Endothelial cell (in vitro differentiated cells): ENCODE results near the gene SRSF3. TPM values are rescaled to one million over a fixed set of nuclear protein-coding genes. Genes with fewer than 3 reads are reported as not detected.
A peak's percentile ranks its signal among the peaks of the same experiment; 100 is the strongest.
"Not testable (repeated sequence)": the region's sequence is repeated elsewhere in the genome, so short reads cannot be mapped to it uniquely, and the experiment has no call there.

Experiments
- DNase-seq: peaks from one replicate; pipeline ENCODE4 v3.0.0; 2021; ENCODE audit warnings: low spot score
- H3K27ac Mint-ChIP-seq: one replicate; pipeline ENCODE4 v1.8.0; 2021; ENCODE audit warnings: mixed read lengths, inconsistent platforms; ENCODE audit not compliant: unreplicated experiment
- H3K27me3 Mint-ChIP-seq: one replicate; pipeline ENCODE4 v1.8.0; 2021; ENCODE audit warnings: mild to moderate bottlenecking, moderate library complexity, mixed read lengths, inconsistent platforms; ENCODE audit not compliant: unreplicated experiment
- H3K36me3 Mint-ChIP-seq: one replicate; pipeline ENCODE4 v1.8.0; 2021; ENCODE audit warnings: mild to moderate bottlenecking, low read depth, mixed read lengths, inconsistent platforms; ENCODE audit not compliant: unreplicated experiment
- H3K4me1 Mint-ChIP-seq: one replicate; pipeline ENCODE4 v1.8.0; 2021; ENCODE audit warnings: mild to moderate bottlenecking, mixed read lengths, inconsistent platforms; ENCODE audit not compliant: unreplicated experiment
- H3K4me3 Mint-ChIP-seq: one replicate; pipeline ENCODE4 v1.8.0; 2021; ENCODE audit warnings: mild to moderate bottlenecking, mixed read lengths, inconsistent platforms; ENCODE audit not compliant: unreplicated experiment
- H3K9me3 Mint-ChIP-seq: one replicate; pipeline ENCODE4 v1.8.0; 2021; ENCODE audit warnings: mixed read lengths, inconsistent platforms; ENCODE audit not compliant: unreplicated experiment
- CTCF ChIP-seq: fragments of 200-600 bp; sonication (generic); IDR thresholded peaks from one replicate; pipeline ENCODE4 v1.5.0; 2021; ENCODE audit warnings: antibody characterized with exemption; ENCODE audit not compliant: unreplicated experiment
- total RNA-seq: library from RNA; stranded (reverse); fragmentation: NEBNext Ultra II Directional; extraction: Animal tissue kit (Norgen Biotek cat#: 25700); gene quantifications from one replicate; pipeline ENCODE4 v1.2.1, GENCODE V29; 2021; ENCODE audit not compliant: unreplicated experiment

Gene SRSF3
- total RNA-seq, 1 donor from 2014 or later, result 289 TPM

- DNase-seq, result no peak
- H3K9me3 Mint-ChIP-seq, result no peaks in the 10 kb centered on the region
- H3K27me3 Mint-ChIP-seq, result peaks cover 4% of the 10 kb centered on the region
- peaks cover 2% of the 10 kb centered on the region for H3K4me1 Mint-ChIP-seq
- H3K36me3 Mint-ChIP-seq, result peaks cover 37% of the 10 kb centered on the region
- no peak for TF ChIP-seq CTCF
- H3K4me3 Mint-ChIP-seq, result peak overlapping the region; percentile 25
- peak overlapping the region; percentile 42 for H3K27ac Mint-ChIP-seq
Observed at GRCh38 chr6:36609582-36609981, 15.4 kb downstream of the SRSF3 start.

- Mint-ChIP-seq H3K27ac (peak overlapping the region; percentile 42), H3K9me3 (no peaks in the 10 kb centered on the region), H3K4me1 (peaks cover 3% of the 10 kb centered on the region), H3K36me3 (peaks cover 33% of the 10 kb centered on the region), H3K27me3 (peaks cover 4% of the 10 kb centered on the region), H3K4me3 (peak overlapping the region; percentile 25)
- DNase-seq, result no peak
- no peak for TF ChIP-seq CTCF
Observed at GRCh38 chr6:36610041-36610955, 16.1 kb downstream of the SRSF3 start.

GRCh38 chr6:36610956-36611336, 16.8 kb downstream of the SRSF3 start:
- no peak overlapping the region for H3K27ac Mint-ChIP-seq
- H3K4me3 Mint-ChIP-seq, result no peak overlapping the region
- H3K4me1 Mint-ChIP-seq, result peaks cover 6% of the 10 kb centered on the region
- peaks cover 27% of the 10 kb centered on the region for H3K36me3 Mint-ChIP-seq
- H3K9me3 Mint-ChIP-seq, result no peaks in the 10 kb centered on the region
- peaks cover 4% of the 10 kb centered on the region for H3K27me3 Mint-ChIP-seq
- no peak for TF ChIP-seq CTCF
- DNase-seq, result no peak

- not testable (repeated sequence) for H3K27me3 Mint-ChIP-seq, H3K27ac Mint-ChIP-seq, H3K9me3 Mint-ChIP-seq, DNase-seq, H3K4me1 Mint-ChIP-seq, H3K4me3 Mint-ChIP-seq
- H3K36me3 Mint-ChIP-seq, result peaks cover 25% of the 10 kb centered on the region
Observed at GRCh38 chr6:36611679-36612078, 17.5 kb downstream of the SRSF3 start.

GRCh38 chr6:36612101-36612625, 18.0 kb downstream of the SRSF3 start:
- no peak overlapping the region for H3K27ac Mint-ChIP-seq

More at GRCh38 chr6:36612101-36612625, 18.0 kb downstream of the SRSF3 start:
- no peak for TF ChIP-seq CTCF
- Mint-ChIP-seq H3K27me3 (peaks cover 4% of the 10 kb centered on the region), H3K4me3 (no peak overlapping the region), H3K9me3 (no peaks in the 10 kb centered on the region), H3K4me1 (peaks cover 6% of the 10 kb centered on the region), H3K36me3 (peaks cover 25% of the 10 kb centered on the region)
- DNase-seq, result no peak
